ENCODE measurements around the gene TAPT1.
"Not testable (repeated sequence)": the region's sequence is repeated elsewhere in the genome, so short reads cannot be mapped to it uniquely, and the experiment has no call there.

The TAPT1 gene

GRCh38 chr4:16212138-16212782 is 14.0 kb downstream of the TAPT1 start:
- DNase-seq (ENCODE audit: low read depth) = no peak

- DNase-seq (ENCODE audit: low read depth) = no peak
Measured at GRCh38 chr4:16207409-16207808, 18.9 kb downstream of the TAPT1 start.

- no peak for DNase-seq (ENCODE audit: low read depth)
Measured at GRCh38 chr4:16206848-16207247, 19.4 kb downstream of the TAPT1 start.

- no peak for DNase-seq (ENCODE audit: low read depth)
Measured at GRCh38 chr4:16206301-16206700, 20.0 kb downstream of the TAPT1 start.

GRCh38 chr4:16205298-16206164 is 20.7 kb downstream of the TAPT1 start:
- no peak for DNase-seq (ENCODE audit: low read depth)

GRCh38 chr4:16204505-16204904 is 21.8 kb downstream of the TAPT1 start:
- DNase-seq (ENCODE audit: low read depth) = no peak

DNA sequence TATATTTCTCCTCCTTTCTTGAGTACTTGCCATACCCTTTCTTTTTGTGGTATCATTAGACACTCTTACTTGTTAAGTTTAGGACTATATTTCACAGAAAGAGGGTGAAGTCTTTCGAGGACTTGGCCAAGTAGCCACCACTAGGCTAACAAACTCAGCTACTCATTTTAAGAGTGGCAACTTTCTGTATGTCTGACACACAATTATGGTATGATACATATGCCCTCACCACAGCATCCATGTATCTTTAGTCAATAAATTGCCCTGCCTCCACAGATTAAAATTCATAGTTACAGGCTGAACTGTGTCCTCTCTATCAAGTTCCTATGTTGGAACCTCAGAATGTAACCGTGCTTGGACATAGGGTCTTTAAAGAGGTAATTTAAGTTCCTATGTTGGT is 23.2 kb downstream of the TAPT1 start:
- no peak for DNase-seq (ENCODE audit: low read depth)

- DNase-seq (ENCODE audit: low read depth) = no peak
Measured at GRCh38 chr4:16202598-16202997, 23.7 kb downstream of the TAPT1 start.

DNA sequence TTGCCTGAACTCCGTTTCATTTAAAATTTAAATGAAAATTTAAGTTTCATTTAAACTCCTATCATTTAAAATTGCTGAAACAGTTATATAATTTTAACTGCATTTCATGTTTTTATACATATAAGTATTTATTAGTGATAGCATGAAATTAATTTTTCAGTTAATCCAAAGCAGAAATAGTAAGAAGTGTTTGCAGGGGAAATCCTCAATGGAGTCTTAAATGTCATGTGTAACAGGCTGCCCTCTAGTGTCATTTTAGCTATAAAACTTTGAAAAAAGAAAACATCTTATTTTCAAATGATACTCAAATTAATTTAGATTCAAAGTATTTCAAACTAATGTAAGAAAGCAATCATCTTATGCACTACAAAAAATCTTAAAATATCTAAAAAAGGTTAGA is 27.2 kb downstream of the TAPT1 start:
- DNase-seq (ENCODE audit: low read depth) = no peak

GRCh38 chr4:16197876-16198665 is 28.2 kb downstream of the TAPT1 start:
- DNase-seq (ENCODE audit: low read depth) = no peak

DNA sequence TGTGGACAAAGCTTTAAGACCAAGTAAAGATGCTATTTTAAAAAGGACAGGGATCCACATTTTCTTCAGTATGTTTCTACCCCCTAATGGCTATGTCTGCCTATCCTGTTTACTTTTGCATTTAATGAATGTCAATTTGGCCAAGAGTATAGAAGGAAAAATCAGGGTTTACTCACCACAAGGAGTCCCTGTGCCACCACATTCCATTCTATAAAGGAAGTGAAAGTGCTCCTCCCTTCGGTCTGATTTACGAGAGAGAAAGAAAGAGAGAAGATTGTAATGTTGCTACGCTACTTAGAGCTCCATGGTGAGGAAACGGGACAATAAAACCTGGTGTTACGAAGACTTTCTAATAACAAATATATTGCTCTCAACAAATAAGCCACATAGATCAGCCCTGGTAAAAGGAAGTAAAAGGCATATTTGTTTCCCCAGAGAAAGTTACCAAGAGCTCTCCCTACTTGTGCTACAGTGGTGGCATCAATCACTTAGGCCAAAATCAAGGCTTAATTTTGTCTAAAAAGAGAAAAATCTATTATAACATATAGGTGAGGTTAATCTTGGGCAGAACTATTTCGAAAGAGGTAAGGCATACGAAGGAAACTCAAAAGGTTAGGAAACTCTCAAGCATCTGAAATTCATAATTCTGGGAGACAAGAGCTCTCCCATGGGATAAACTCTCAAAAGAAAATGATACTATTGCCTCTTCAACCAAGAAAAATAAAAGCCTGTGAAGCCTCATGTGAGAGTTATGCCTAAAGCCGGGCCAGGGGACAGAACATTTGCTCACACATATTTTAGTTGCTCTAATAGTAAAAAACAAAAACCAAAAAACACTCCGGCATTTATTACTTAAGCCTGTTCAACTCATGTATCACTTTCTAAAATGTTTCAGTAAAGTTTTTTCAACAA is 29.5 kb downstream of the TAPT1 start:
- DNase-seq (ENCODE audit: low read depth) = no peak

DNA sequence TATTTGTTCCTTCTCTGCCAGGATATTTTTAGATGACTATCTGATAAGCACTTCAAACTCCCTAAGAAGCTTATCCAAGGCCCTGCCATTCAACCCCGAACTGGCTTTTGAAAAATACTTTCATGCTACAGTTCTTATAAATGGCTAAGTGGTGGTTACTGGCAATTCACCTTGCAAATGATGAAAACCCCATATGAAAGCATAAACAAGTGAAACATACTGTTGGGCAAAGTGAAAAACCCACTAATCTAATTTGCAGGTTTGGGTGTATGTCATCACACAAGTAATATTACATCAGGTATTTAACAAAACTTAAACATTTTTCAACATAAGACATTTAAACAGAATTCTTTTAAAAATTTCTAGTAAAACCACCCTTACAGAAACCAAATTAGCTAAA is 31.1 kb downstream of the TAPT1 start:
- no peak for DNase-seq (ENCODE audit: low read depth)

DNA sequence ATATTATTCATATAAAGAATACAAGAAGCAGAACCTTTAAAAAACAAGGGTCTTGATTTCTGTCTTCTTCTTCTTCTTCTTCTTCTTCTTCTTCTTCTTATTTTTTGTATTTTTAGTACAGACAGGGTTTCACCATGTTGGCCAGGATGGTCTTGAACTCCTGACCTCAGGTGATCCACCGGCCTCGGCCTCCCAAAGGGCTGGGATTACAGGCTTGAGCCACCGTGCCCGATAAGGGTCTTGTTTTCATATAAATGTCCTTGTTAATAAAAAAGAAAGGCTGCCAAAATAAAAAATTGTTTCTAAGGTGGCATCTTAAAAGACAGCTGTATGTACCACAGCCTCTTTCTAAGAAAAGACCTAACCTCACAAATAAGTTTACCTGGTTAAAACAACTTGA is 31.5 kb downstream of the TAPT1 start:
- not testable (repeated sequence) for DNase-seq (ENCODE audit: low read depth)

GRCh38 chr4:16194214-16194613 is 32.1 kb downstream of the TAPT1 start:
- DNase-seq (ENCODE audit: low read depth) = no peak

GRCh38 chr4:16192631-16193518 is 33.4 kb downstream of the TAPT1 start:
- DNase-seq (ENCODE audit: low read depth) = no peak

DNA sequence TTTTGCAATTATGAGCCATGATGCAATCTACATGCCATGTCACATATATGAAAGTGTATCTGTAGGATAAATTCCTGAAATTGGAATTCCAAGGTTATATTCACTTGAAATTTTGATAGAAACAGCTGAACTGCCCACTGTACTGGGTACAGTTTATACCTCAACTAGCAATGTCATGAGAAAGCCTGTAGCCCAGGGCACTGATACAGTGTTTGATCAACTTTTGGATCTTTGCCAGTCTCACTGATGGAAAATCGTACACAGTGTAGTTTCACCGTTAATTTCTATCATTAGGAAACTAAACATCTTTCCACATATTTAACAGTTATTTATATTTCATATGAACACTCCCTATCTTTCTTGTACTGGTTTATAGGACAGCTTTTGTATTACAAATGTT is 34.2 kb downstream of the TAPT1 start:
- no peak for DNase-seq (ENCODE audit: low read depth)

- DNase-seq (ENCODE audit: low read depth) = no peak
Measured at GRCh38 chr4:16187455-16187854, 38.8 kb downstream of the TAPT1 start.

DNA sequence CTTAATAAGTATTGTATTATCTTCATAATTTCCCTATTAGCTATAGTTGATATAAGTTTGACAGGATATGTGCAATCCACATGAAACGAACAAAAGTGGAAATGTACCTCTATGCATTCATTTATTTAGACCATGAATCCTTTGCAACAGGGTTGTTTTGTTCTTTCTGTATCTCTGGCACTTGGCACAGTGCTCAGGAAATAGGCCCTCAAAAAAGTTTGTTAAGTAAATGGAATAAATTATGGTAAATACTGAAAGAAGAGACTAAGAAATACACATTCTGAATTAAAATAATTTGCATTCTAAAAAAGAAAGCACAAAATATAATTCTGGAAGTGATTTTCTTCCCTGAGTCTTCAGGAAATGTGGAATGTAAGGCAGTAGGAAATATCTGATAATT is 39.3 kb downstream of the TAPT1 start:
- DNase-seq (ENCODE audit: low read depth) = no peak

GRCh38 chr4:16183604-16184003 is 42.7 kb downstream of the TAPT1 start:
- DNase-seq (ENCODE audit: low read depth) = no peak

DNA sequence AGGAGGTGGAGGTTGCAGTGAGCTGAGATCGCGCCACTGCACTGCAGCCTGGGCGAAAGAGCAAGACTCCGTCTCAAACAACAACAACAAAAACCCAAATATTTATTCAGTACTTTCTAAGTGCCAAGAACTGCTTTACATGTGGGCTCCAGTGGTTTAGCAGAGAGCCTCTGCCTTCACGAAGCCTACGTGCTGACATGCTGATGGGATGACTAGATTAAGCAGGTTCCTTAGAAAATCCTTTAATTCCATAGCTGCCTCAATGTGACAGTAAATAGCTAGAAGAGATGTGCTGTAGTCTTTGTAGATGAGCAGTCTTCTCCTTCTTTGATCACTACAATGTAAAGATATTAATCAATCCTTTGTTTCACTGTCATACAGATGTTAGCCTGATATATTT is 49.6 kb downstream of the TAPT1 start:
- DNase-seq (ENCODE audit: low read depth) = no peak

- no peak for DNase-seq (ENCODE audit: low read depth)
Measured at GRCh38 chr4:16171831-16172230, 54.4 kb downstream of the TAPT1 start.

Measured in CMK (cell line).